ENCODE results near the gene GABARAPL1.
"Not testable (repeated sequence)": the region's sequence is repeated elsewhere in the genome, so short reads cannot be mapped to it uniquely, and the experiment has no call there.

GABARAPL1 gene

DNA sequence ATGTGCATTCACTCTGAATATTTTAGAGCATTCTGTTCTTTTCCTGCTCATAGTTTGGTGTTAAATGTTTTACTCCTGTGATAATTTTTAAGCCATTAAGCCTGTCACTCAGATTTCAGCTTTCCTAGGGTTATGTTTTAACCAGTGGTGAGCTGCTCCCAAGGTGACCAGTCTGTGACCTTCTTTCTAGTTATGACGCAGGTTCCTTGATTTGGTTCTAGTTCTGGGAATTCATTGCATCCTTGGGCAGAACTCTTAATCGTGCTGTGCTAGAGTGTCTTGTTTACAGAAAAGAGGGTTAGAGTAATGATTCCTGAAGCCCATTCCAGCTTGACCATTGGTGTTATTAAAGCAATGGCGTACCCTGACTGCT, 2.2 kb downstream of the GABARAPL1 start:
- Histone ChIP-seq H3K27ac (ENCODE audit: low read depth, low read length) (peak overlapping the region; percentile 65), H3K27me3 (ENCODE audit: control insufficient read depth in 1 of 2, insufficient read depth in 2 of 2, low read length in 2 of 2) (no peaks in the 10 kb centered on the region), H3K9me3 (ENCODE audit: control insufficient read depth in 1 of 2, low read length in 2 of 2) (no peaks in the 10 kb centered on the region), H3K9ac (ENCODE audit: low read depth in 1 of 2, low read length in 2 of 2) (peak overlapping the region in 1 of 2 donors; percentile 90), H3K4me3 (ENCODE audit: low read depth in 1 of 2, low read length in 2 of 2) (peak overlapping the region; percentile 72 to 86), H3K4me1 (ENCODE audit: control insufficient read depth in 1 of 2, insufficient read depth in 2 of 2, low read length in 2 of 2) (peaks cover 12 to 15% of the 10 kb centered on the region in 2 donors), H3K36me3 (ENCODE audit: control insufficient read depth in 1 of 2, insufficient read depth in 2 of 2, low read length in 2 of 2) (peaks cover 0 to 4% of the 10 kb centered on the region in 2 donors)

GRCh38 chr12:10215436-10215835, 2.8 kb downstream of the GABARAPL1 start:
- no peaks in the 10 kb centered on the region for H3K9me3 ChIP-seq (ENCODE audit: control insufficient read depth in 1 of 2, low read length in 2 of 2)
- peaks cover 0 to 8% of the 10 kb centered on the region in 2 donors for H3K36me3 ChIP-seq (ENCODE audit: control insufficient read depth in 1 of 2, insufficient read depth in 2 of 2, low read length in 2 of 2)
- peaks cover 12 to 15% of the 10 kb centered on the region in 2 donors for H3K4me1 ChIP-seq (ENCODE audit: control insufficient read depth in 1 of 2, insufficient read depth in 2 of 2, low read length in 2 of 2)
- peak overlapping the region in 1 of 2 donors; percentile 86 for H3K4me3 ChIP-seq (ENCODE audit: low read depth in 1 of 2, low read length in 2 of 2)
- no peaks in the 10 kb centered on the region for H3K27me3 ChIP-seq (ENCODE audit: control insufficient read depth in 1 of 2, insufficient read depth in 2 of 2, low read length in 2 of 2)
- H3K9ac ChIP-seq (ENCODE audit: low read depth in 1 of 2, low read length in 2 of 2): peak overlapping the region in 1 of 2 donors; percentile 90
- H3K27ac ChIP-seq (ENCODE audit: low read depth, low read length): no peak overlapping the region

- not testable (repeated sequence) for H3K27me3 ChIP-seq (ENCODE audit: control insufficient read depth in 1 of 2, insufficient read depth in 2 of 2, low read length in 2 of 2); H3K9me3 ChIP-seq (ENCODE audit: control insufficient read depth in 1 of 2, low read length in 2 of 2); H3K27ac ChIP-seq (ENCODE audit: low read depth, low read length); H3K4me3 ChIP-seq (ENCODE audit: low read depth in 1 of 2, low read length in 2 of 2); H3K9ac ChIP-seq (ENCODE audit: low read depth in 1 of 2, low read length in 2 of 2)
- Histone ChIP-seq H3K36me3 (ENCODE audit: control insufficient read depth in 1 of 2, insufficient read depth in 2 of 2, low read length in 2 of 2) (peaks cover 0 to 13% of the 10 kb centered on the region in 2 donors), H3K4me1 (ENCODE audit: control insufficient read depth in 1 of 2, insufficient read depth in 2 of 2, low read length in 2 of 2) (peaks cover 12 to 15% of the 10 kb centered on the region in 2 donors)
Observed at GRCh38 chr12:10215946-10216345, 3.3 kb downstream of the GABARAPL1 start.

GRCh38 chr12:10218021-10218420, 5.3 kb downstream of the GABARAPL1 start:
- Histone ChIP-seq H3K4me1 (ENCODE audit: control insufficient read depth in 1 of 2, insufficient read depth in 2 of 2, low read length in 2 of 2) (peaks cover 9 to 15% of the 10 kb centered on the region in 2 donors), H3K27ac (ENCODE audit: low read depth, low read length) (no peak overlapping the region), H3K4me3 (ENCODE audit: low read depth in 1 of 2, low read length in 2 of 2) (no peak overlapping the region)

DNA sequence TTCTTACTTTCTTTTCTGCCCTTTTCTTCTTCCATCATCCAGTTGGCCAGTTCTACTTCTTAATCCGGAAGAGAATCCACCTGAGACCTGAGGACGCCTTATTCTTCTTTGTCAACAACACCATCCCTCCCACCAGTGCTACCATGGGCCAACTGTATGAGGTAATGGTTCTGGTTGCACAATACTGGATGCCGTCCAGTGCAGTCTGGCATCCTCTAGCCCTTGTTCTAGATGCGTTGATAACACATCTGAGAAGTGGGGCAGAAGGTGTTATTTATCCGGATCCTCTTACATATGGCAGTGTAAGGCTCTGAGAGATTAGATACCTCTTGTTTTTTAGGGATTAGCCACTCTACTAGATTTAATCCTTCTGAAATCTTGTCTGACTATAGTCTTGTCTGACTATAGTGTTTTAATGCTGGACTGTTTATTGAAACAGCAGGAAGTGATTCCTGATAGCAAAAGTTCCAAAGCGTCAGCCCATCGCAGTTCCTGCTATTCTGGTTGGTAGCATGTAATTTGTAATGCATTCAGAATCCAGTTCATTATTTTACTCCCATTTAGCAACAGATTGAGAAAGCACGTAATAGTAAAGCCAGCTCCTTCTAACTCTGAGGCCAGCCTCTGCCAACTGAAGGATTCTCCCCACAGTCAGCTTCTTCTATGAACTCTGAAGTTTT, 7.9 kb downstream of the GABARAPL1 start:
- Histone ChIP-seq H3K9me3 (ENCODE audit: control insufficient read depth in 1 of 2, low read length in 2 of 2) (no peaks in the 10 kb centered on the region), H3K9ac (ENCODE audit: low read depth in 1 of 2, low read length in 2 of 2) (no peak overlapping the region), H3K27me3 (ENCODE audit: control insufficient read depth in 1 of 2, insufficient read depth in 2 of 2, low read length in 2 of 2) (no peaks in the 10 kb centered on the region), H3K4me1 (ENCODE audit: control insufficient read depth in 1 of 2, insufficient read depth in 2 of 2, low read length in 2 of 2) (peaks cover 0 to under 1% of the 10 kb centered on the region in 2 donors), H3K4me3 (ENCODE audit: low read depth in 1 of 2, low read length in 2 of 2) (no peak overlapping the region), H3K27ac (ENCODE audit: low read depth, low read length) (no peak overlapping the region), H3K36me3 (ENCODE audit: control insufficient read depth in 1 of 2, insufficient read depth in 2 of 2, low read length in 2 of 2) (peaks cover 9 to 37% of the 10 kb centered on the region in 2 donors)

More at GRCh38 chr12:10218021-10218420, 5.3 kb downstream of the GABARAPL1 start:
- Histone ChIP-seq H3K9me3 (ENCODE audit: control insufficient read depth in 1 of 2, low read length in 2 of 2) (no peaks in the 10 kb centered on the region), H3K36me3 (ENCODE audit: control insufficient read depth in 1 of 2, insufficient read depth in 2 of 2, low read length in 2 of 2) (peaks cover 5 to 30% of the 10 kb centered on the region in 2 donors), H3K27me3 (ENCODE audit: control insufficient read depth in 1 of 2, insufficient read depth in 2 of 2, low read length in 2 of 2) (no peaks in the 10 kb centered on the region), H3K9ac (ENCODE audit: low read depth in 1 of 2, low read length in 2 of 2) (no peak overlapping the region)

DNA sequence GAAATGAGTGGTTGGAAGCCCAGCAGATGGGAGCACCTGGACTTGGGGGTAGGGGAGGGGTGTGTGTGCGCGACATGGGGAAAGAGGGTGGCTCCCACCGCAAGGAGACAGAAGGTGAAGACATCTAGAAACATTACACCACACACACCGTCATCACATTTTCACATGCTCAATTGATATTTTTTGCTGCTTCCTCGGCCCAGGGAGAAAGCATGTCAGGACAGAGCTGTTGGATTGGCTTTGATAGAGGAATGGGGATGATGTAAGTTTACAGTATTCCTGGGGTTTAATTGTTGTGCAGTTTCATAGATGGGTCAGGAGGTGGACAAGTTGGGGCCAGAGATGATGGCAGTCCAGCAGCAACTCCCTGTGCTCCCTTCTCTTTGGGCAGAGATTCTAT, 9.2 kb downstream of the GABARAPL1 start:
- H3K9me3 ChIP-seq (ENCODE audit: control insufficient read depth in 1 of 2, low read length in 2 of 2): no peaks in the 10 kb centered on the region
- H3K27ac ChIP-seq (ENCODE audit: low read depth, low read length): no peak overlapping the region
- no peaks in the 10 kb centered on the region for H3K4me1 ChIP-seq (ENCODE audit: control insufficient read depth in 1 of 2, insufficient read depth in 2 of 2, low read length in 2 of 2)
- H3K9ac ChIP-seq (ENCODE audit: low read depth in 1 of 2, low read length in 2 of 2): no peak overlapping the region
- H3K4me3 ChIP-seq (ENCODE audit: low read depth in 1 of 2, low read length in 2 of 2): no peak overlapping the region
- peaks cover 9 to 37% of the 10 kb centered on the region in 2 donors for H3K36me3 ChIP-seq (ENCODE audit: control insufficient read depth in 1 of 2, insufficient read depth in 2 of 2, low read length in 2 of 2)
- H3K27me3 ChIP-seq (ENCODE audit: control insufficient read depth in 1 of 2, insufficient read depth in 2 of 2, low read length in 2 of 2): no peaks in the 10 kb centered on the region

DNA sequence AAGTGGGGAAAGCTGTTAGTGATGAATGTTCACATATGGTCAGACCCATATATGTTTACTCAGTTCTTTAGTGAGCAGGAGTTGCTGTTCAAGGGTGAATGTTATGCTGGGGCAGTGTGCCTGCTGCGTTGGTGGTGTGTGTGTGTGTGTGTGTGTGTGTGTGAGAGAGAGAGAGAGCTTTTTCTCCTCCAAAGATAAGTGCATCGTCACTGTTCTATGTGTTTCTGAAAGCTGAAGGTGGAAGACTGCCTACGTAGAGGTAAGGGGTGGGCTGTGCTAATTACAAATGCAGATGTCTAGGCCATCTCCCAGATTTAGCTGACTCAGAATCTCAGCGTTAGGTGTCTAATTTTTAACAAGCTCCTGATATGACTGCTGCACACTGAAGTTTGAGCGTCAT, 10.5 kb downstream of the GABARAPL1 start:
- H3K9ac ChIP-seq (ENCODE audit: low read depth in 1 of 2, low read length in 2 of 2): no peak overlapping the region
- H3K27me3 ChIP-seq (ENCODE audit: control insufficient read depth in 1 of 2, insufficient read depth in 2 of 2, low read length in 2 of 2): no peaks in the 10 kb centered on the region
- peaks cover 9 to 37% of the 10 kb centered on the region in 2 donors for H3K36me3 ChIP-seq (ENCODE audit: control insufficient read depth in 1 of 2, insufficient read depth in 2 of 2, low read length in 2 of 2)

DNA sequence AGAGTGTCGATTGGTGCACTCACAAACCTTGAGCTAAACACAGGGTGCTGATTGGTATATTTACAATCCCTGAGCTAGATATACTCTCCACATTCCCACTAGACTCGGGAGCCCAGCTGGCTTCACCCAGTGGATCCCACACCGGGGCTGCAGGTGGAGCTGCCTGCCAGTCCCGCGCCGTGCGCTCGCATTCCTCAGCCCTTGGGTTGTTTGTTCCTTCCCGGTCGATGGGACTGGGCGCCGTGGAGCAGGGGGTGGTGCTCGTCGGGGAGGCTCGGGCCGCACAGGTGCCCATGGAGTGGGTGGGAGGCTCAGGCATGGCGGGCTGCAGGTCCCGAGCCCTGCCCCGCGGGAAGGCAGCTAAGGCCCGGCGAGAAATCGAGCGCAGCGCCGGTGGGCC, 12.7 kb downstream of the GABARAPL1 start:
- not testable (repeated sequence) for H3K27ac ChIP-seq (ENCODE audit: low read depth, low read length); H3K27me3 ChIP-seq (ENCODE audit: control insufficient read depth in 1 of 2, insufficient read depth in 2 of 2, low read length in 2 of 2); H3K9ac ChIP-seq (ENCODE audit: low read depth in 1 of 2, low read length in 2 of 2); H3K4me1 ChIP-seq (ENCODE audit: control insufficient read depth in 1 of 2, insufficient read depth in 2 of 2, low read length in 2 of 2); H3K9me3 ChIP-seq (ENCODE audit: control insufficient read depth in 1 of 2, low read length in 2 of 2); H3K4me3 ChIP-seq (ENCODE audit: low read depth in 1 of 2, low read length in 2 of 2)
- H3K36me3 ChIP-seq (ENCODE audit: control insufficient read depth in 1 of 2, insufficient read depth in 2 of 2, low read length in 2 of 2): peaks cover 9 to 30% of the 10 kb centered on the region in 2 donors

More for the DNA sequence above, 10.5 kb downstream of the GABARAPL1 start:
- no peaks in the 10 kb centered on the region for H3K9me3 ChIP-seq (ENCODE audit: control insufficient read depth in 1 of 2, low read length in 2 of 2)
- no peaks in the 10 kb centered on the region for H3K4me1 ChIP-seq (ENCODE audit: control insufficient read depth in 1 of 2, insufficient read depth in 2 of 2, low read length in 2 of 2)
- no peak overlapping the region for H3K27ac ChIP-seq (ENCODE audit: low read depth, low read length)
- no peak overlapping the region for H3K4me3 ChIP-seq (ENCODE audit: low read depth in 1 of 2, low read length in 2 of 2)

DNA sequence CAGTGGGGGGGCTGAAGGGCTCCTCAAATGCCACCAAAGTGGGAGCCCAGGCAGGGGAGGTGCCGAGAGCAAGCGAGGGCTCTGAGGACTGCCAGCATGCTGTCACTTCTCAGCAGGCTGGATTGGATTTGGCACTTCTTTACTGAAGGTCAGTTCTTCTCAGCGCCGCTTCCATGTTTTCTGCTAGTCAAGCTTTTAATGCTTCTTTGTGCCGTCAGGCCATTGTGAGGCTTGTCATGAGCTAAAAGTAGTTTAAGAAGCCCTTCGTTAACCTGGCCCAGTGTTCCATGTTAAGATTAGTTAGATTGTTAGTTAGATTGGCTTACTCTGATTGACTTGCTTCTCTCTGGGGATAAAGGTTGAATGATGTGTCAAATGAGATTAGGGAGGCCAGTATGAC, 13.4 kb downstream of the GABARAPL1 start:
- H3K36me3 ChIP-seq (ENCODE audit: control insufficient read depth in 1 of 2, insufficient read depth in 2 of 2, low read length in 2 of 2): peaks cover 9 to 23% of the 10 kb centered on the region in 2 donors

GRCh38 chr12:10226731-10227130, 14.1 kb downstream of the GABARAPL1 start:
- Histone ChIP-seq H3K36me3 (ENCODE audit: control insufficient read depth in 1 of 2, insufficient read depth in 2 of 2, low read length in 2 of 2) (peaks cover 4 to 18% of the 10 kb centered on the region in 2 donors), H3K4me1 (ENCODE audit: control insufficient read depth in 1 of 2, insufficient read depth in 2 of 2, low read length in 2 of 2) (no peaks in the 10 kb centered on the region), H3K4me3 (ENCODE audit: low read depth in 1 of 2, low read length in 2 of 2) (no peak overlapping the region), H3K27me3 (ENCODE audit: control insufficient read depth in 1 of 2, insufficient read depth in 2 of 2, low read length in 2 of 2) (no peaks in the 10 kb centered on the region), H3K27ac (ENCODE audit: low read depth, low read length) (no peak overlapping the region), H3K9ac (ENCODE audit: low read depth in 1 of 2, low read length in 2 of 2) (no peak overlapping the region), H3K9me3 (ENCODE audit: control insufficient read depth in 1 of 2, low read length in 2 of 2) (no peaks in the 10 kb centered on the region)

More for the DNA sequence above, 13.4 kb downstream of the GABARAPL1 start:
- no peak overlapping the region for H3K9ac ChIP-seq (ENCODE audit: low read depth in 1 of 2, low read length in 2 of 2)
- H3K9me3 ChIP-seq (ENCODE audit: control insufficient read depth in 1 of 2, low read length in 2 of 2): no peaks in the 10 kb centered on the region
- no peak overlapping the region for H3K4me3 ChIP-seq (ENCODE audit: low read depth in 1 of 2, low read length in 2 of 2)
- no peaks in the 10 kb centered on the region for H3K4me1 ChIP-seq (ENCODE audit: control insufficient read depth in 1 of 2, insufficient read depth in 2 of 2, low read length in 2 of 2)
- H3K27ac ChIP-seq (ENCODE audit: low read depth, low read length): no peak overlapping the region
- H3K27me3 ChIP-seq (ENCODE audit: control insufficient read depth in 1 of 2, insufficient read depth in 2 of 2, low read length in 2 of 2): no peaks in the 10 kb centered on the region
